ENCODE results near the gene MYO7A. TPM values are rescaled to one million over a fixed set of nuclear protein-coding genes. Genes with fewer than 3 reads are reported as not detected.

The MYO7A gene
- total RNA-seq, 1 experiment from 2014 or later, result 0.26 TPM

DNA sequence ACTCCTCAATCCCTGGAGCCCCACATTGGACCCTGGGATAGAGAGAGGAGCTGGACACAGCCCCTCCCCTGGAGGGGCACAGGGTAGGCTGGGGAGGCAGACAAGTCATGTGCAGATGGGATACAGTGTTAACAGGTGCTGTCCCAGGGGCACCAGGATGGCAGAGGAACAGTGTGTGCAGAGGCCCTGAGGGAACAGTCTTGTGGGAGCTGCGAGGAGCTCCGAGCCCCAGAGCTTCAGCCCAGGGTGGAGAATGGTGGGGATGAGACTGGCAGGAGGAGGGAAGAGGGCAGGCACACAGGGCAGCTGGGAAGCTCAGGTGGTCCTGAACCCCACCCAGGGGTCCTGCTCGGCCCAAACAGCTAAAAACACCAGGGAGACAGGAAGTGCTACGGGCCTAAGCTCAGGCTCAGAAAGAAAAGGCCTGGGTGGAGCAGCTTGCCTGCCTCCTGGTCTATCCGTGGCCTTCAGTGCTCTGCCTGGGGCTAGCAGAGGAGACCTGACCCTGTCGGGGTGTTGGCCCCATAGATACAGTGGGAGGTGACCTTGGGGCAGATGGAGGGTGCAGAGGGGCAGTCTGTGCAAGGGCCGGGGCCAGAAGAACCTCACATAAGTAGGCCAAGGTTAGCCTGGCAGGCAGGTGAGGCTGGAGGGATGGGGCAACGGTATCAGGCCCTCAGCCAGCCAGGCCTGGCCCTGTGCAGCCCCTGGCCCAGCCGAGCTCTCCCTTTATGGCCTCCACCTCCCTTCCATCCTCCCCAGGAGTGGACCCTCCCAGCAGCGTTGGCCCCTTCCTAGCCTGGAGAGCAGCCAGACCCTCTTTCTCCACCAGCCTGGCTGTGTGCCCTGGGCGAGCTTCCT, 45.8 kb upstream of the MYO7A start:
- Mint-ChIP-seq H3K27ac (ENCODE audit: low read depth, unreplicated experiment) (no peak overlapping the region), H3K36me3 (ENCODE audit: insufficient read depth, unreplicated experiment) (no peaks in the 10 kb centered on the region), H3K4me1 (ENCODE audit: insufficient read depth, unreplicated experiment) (no peaks in the 10 kb centered on the region), H3K9me3 (ENCODE audit: unreplicated experiment) (peaks cover 15% of the 10 kb centered on the region), H3K27me3 (ENCODE audit: insufficient read depth, unreplicated experiment) (no peaks in the 10 kb centered on the region), H3K4me3 (ENCODE audit: unreplicated experiment) (no peak overlapping the region)
- CTCF ChIA-PET, result interaction anchor here (0.6 to 4.3 kb wide), 6 partner anchors 8 to 1027 kb away, joined by 3 to 47 read pairs (median 4); no protein-coding TSS in a partner anchor
- intact Hi-C loops (cut with micrococcal nuclease), result no loop called here
- POLR2A ChIA-PET, result no interaction called here
- BruUV-seq (replicated peaks), result no TSS peak
- no peak for DNase-seq (ENCODE audit: unreplicated experiment)
- no peak for TF ChIP-seq CTCF (IDR thresholded peaks at IDR 0.05; ENCODE audit: unreplicated experiment)

DNA sequence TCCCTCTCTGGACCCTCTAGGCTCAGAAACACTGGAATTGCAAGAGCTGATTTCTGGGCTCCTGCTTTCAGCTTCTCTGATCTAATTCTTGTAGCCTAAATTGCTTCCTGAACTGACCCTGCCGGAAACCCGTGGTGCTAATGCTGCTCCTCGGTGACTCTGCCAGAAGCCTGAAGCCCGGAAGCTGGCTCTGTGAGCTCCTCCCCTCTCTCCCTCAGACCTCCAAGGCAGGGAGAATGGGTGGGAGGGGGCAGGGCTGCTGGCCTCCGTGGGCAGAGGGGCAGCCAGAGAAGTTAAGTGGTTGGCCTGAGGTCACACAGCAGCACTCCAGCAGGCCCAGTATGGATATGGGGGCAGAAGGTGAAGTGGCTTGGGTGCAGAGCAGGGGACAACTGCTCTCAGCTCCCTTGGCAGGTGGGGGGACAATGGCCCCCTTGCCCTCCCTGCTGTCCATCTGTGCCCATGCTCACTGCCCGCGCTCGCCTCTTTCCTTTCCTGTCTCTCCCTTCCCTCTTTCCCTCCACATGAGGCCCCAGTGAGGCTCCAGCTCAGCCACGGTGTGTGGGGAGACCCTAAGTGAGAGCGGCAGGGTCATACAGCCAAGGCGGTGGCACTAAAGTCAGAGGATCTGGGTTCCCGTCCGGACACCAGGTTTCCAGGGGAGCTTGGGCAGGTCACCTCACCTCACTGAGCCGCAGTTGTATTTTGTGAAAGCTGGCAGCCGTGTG, 45.0 kb upstream of the MYO7A start:
- Mint-ChIP-seq H3K4me3 (ENCODE audit: unreplicated experiment) (no peak overlapping the region), H3K36me3 (ENCODE audit: insufficient read depth, unreplicated experiment) (no peaks in the 10 kb centered on the region), H3K27me3 (ENCODE audit: insufficient read depth, unreplicated experiment) (no peaks in the 10 kb centered on the region), H3K9me3 (ENCODE audit: unreplicated experiment) (peaks cover 12% of the 10 kb centered on the region), H3K4me1 (ENCODE audit: insufficient read depth, unreplicated experiment) (no peaks in the 10 kb centered on the region), H3K27ac (ENCODE audit: low read depth, unreplicated experiment) (no peak overlapping the region)
- DNase-seq (ENCODE audit: unreplicated experiment), result no peak
- CTCF ChIA-PET, result interaction anchor here (0.6 to 4.3 kb wide), 5 partner anchors 8 to 1028 kb away, joined by 3 to 47 read pairs (median 3); no protein-coding TSS in a partner anchor
- no TSS peak for BruUV-seq (replicated peaks)
- intact Hi-C loops (cut with micrococcal nuclease), result no loop called here
- no peak for TF ChIP-seq CTCF (IDR thresholded peaks at IDR 0.05; ENCODE audit: unreplicated experiment)
- POLR2A ChIA-PET, result no interaction called here

DNA sequence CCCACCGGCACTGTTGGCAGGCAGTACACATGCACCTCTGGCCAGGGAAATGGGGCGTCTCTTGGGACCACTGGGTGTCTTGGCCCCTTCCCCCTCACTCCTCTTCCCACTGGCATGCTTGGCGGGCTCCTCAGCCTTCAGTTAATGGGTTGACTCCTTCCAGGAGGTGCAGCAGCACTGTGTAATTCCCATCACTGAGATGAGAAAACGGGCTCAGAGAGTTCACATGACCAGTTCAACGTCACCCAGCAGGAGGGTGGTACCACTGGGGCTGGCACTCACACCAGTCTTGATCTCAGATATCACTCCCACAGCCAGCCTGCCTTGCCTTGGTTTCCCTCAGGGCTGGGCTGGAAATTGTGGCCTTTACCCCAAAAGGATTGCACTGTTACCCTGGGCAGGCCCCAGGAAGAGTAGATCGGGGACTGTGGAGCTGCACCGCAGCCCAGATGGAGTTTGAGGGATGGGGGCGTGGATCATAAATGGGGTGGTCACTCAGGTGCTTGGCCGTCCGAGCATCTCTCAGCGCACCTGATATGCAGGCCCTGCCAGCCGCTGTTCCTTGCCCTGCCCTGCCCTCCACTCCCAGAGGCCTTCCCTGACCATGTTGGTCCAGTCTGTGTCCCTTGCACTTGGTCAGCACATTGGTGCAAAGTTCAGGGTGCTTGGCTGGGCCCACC, 44.3 kb upstream of the MYO7A start:
- H3K4me1 Mint-ChIP-seq (ENCODE audit: insufficient read depth, unreplicated experiment), result no peaks in the 10 kb centered on the region
- H3K27ac Mint-ChIP-seq (ENCODE audit: low read depth, unreplicated experiment), result no peak overlapping the region
- intact Hi-C loops (cut with micrococcal nuclease), result no loop called here
- CTCF ChIA-PET, result interaction anchor here (0.7 kb wide), 1 partner anchor 36 kb away, joined by 3 read pairs; no protein-coding TSS in a partner anchor
- H3K36me3 Mint-ChIP-seq (ENCODE audit: insufficient read depth, unreplicated experiment), result no peaks in the 10 kb centered on the region
- TF ChIP-seq CTCF (IDR thresholded peaks at IDR 0.05; ENCODE audit: unreplicated experiment), result no peak
- H3K4me3 Mint-ChIP-seq (ENCODE audit: unreplicated experiment), result no peak overlapping the region
- POLR2A ChIA-PET, result no interaction called here
- H3K27me3 Mint-ChIP-seq (ENCODE audit: insufficient read depth, unreplicated experiment), result no peaks in the 10 kb centered on the region
- no peak for DNase-seq (ENCODE audit: unreplicated experiment)
- no TSS peak for BruUV-seq (replicated peaks)
- H3K9me3 Mint-ChIP-seq (ENCODE audit: unreplicated experiment), result peaks cover 5% of the 10 kb centered on the region

Measured in MCF 10A (cell line).